Transverse colon (tissue), 4 donors: ENCODE results near the gene RASSF4. TPM values are rescaled to one million over a fixed set of nuclear protein-coding genes. Genes with fewer than 3 reads are reported as not detected.

Experiments used
- DNase-seq: peaks from one replicate; pipeline ENCODE4 v3.0.0-alpha.2; 2019
- H3K27ac ChIP-seq, 4 donors: fragments of 200-600 bp; sonication (generic); 2 replicates each; pipeline ENCODE4 v1.5.1; 2016 to 2018; ENCODE audit warnings: inconsistent platforms in 4 of 4
- H3K27me3 ChIP-seq: fragments of 200-600 bp; sonication (generic); 2 replicates; pipeline ENCODE4 v1.5.1; 2017; ENCODE audit warnings: inconsistent platforms
- H3K36me3 ChIP-seq, 4 donors: fragments of 200-600 bp; sonication (generic); 2 replicates each; pipeline ENCODE4 v1.5.1; 2017 to 2019; ENCODE audit warnings: inconsistent platforms in 4 of 4
- H3K4me1 ChIP-seq, 4 donors: fragments of 200-600 bp; sonication (generic); 2 replicates each; pipeline ENCODE4 v1.5.1; 2017 to 2020; ENCODE audit warnings: inconsistent platforms in 4 of 4
- H3K4me3 ChIP-seq, 4 donors: fragments of 200-600 bp; sonication (generic); 1 replicate in 1 of 4; 2 replicates in 3 of 4; pipeline versions ENCODE4 v1.5.1 to v1.6.1; 2017 to 2019; ENCODE audit warnings: inconsistent platforms in 4 of 4
- H3K9me3 ChIP-seq, 2 donors: fragments of 200-600 bp; sonication (generic); 2 replicates each; pipeline ENCODE4 v1.5.1; 2017 to 2019; ENCODE audit warnings: inconsistent platforms in 2 of 2
- CTCF ChIP-seq, 5 experiments: fragments of 200-600 bp in 3 of 5; fragments of 450-650 bp in 2 of 5; sonication (generic) in 3 of 5; IDR thresholded peaks; 1 replicate in 2 of 5; 2 replicates in 3 of 5; pipeline ENCODE4 v1.5.1; 2016 to 2017; ENCODE audit warnings: antibody characterized with exemption in 5 of 5, inconsistent platforms in 3 of 5, mild to moderate bottlenecking in 2 of 5, moderate library complexity in 1 of 5
- EP300 ChIP-seq: sonication (generic); formaldehyde crosslinking; IDR thresholded peaks from one replicate; pipeline ENCODE4 v1.6.1; 2017; ENCODE audit warnings: antibody characterized with exemption, low read depth
- POLR2A ChIP-seq: fragments of 450-650 bp; IDR thresholded peaks from one replicate; pipeline ENCODE4 v1.6.1; 2016; ENCODE audit warnings: antibody characterized with exemption, mild to moderate bottlenecking, moderate library complexity
- POLR2AphosphoS5 ChIP-seq, 3 donors: sonication (generic); formaldehyde crosslinking; IDR thresholded peaks; one replicate each; pipeline ENCODE4 v1.6.1; 2016; ENCODE audit warnings: antibody characterized with exemption in 3 of 3
- WGBS, 2 donors: methylation state at CpG; one replicate each; pipeline ENCODE4 v1.1.5; 2018; ENCODE audit warnings: low coverage in 1 of 2; 5-methylcytosine and 5-hydroxymethylcytosine counted together
- in situ Hi-C, 4 donors: fragments of 200-750 bp; cut with MboI; loops; one replicate each; pipeline versions ENCODE4 v1.15.0 to v1.15.1; 2017; ENCODE audit warnings: low sequenced_read_pairs in 3 of 4, low pct_ligation_motif_present in 1 of 4, low pct_unique_long_range_greater_than_20kb in 1 of 4
- intact Hi-C: fragments of 100-400 bp; cut with DNase I; formaldehyde crosslinking; loops from one replicate; pipeline ENCODE4 v1.15.1; 2023; ENCODE audit warnings: low total_unique reads
- total RNA-seq, 4 donors: library from RNA; depleted of rRNA; stranded (reverse); fragments of >200 nt; gene quantifications; one replicate each; pipeline ENCODE4 v1.1.0, GENCODE V29; 2016

Gene RASSF4
- total RNA-seq, 4 donors from 2014 or later: 26.8 to 37.8 (median 27.5) TPM

- Histone ChIP-seq H3K27ac (peak overlapping the region in 1 of 4 donors; percentile 22), H3K4me1 (peaks cover 33 to 44% (median 37%) of the 10 kb centered on the region in 4 donors), H3K27me3 (no peaks in the 10 kb centered on the region), H3K9me3 (no peaks in the 10 kb centered on the region), H3K36me3 (no peaks in the 10 kb centered on the region), H3K4me3 (no peak overlapping the region)
- 93 to 100% methylated on average over 2 to 13 of the region's 13 CpGs for WGBS, 2 donors
- in situ Hi-C loops: no loop called here
- intact Hi-C loops: no loop called here
- no peak for DNase-seq
- no peak for TF ChIP-seq CTCF (IDR thresholded peaks at IDR 0.05)
- TF ChIP-seq POLR2A: no peak
- TF ChIP-seq POLR2AphosphoS5 (IDR thresholded peaks at IDR 0.05): no peak
- TF ChIP-seq EP300: no peak
These were observed 23.7 kb downstream of the RASSF4 start for GRCh38 chr10:44983066-44983894.

GRCh38 chr10:44983895-44984278, 24.3 kb downstream of the RASSF4 start:
- Histone ChIP-seq H3K36me3 (no peaks in the 10 kb centered on the region), H3K27me3 (no peaks in the 10 kb centered on the region), H3K4me3 (no peak overlapping the region), H3K4me1 (peaks cover 28 to 38% (median 34%) of the 10 kb centered on the region in 4 donors), H3K9me3 (no peaks in the 10 kb centered on the region), H3K27ac (peak overlapping the region in 1 of 4 donors; percentile 22)
- WGBS, 2 donors: 91% methylated on average over 10 of the region's 10 CpGs; no CpG with 5 or more reads in 1 of the 2 donors
- in situ Hi-C loops: no loop called here
- no peak for DNase-seq
- TF ChIP-seq POLR2AphosphoS5 (IDR thresholded peaks at IDR 0.05) (no peak), EP300 (no peak), CTCF (IDR thresholded peaks at IDR 0.05) (no peak), POLR2A (no peak)
- intact Hi-C loops: no loop called here

- in situ Hi-C loops (no loop called here), intact Hi-C loops (no loop called here)
- WGBS, 2 donors: 91% methylated on average over 11 of the region's 15 CpGs; no CpG with 5 or more reads in 1 of the 2 donors
- no peaks in the 10 kb centered on the region for H3K9me3 ChIP-seq
- no peaks in the 10 kb centered on the region for H3K27me3 ChIP-seq
- no peak for DNase-seq
- H3K4me1 ChIP-seq: peaks cover 20 to 30% (median 26%) of the 10 kb centered on the region in 4 donors
- H3K4me3 ChIP-seq: no peak overlapping the region
- peak overlapping the region in 2 of 4 donors; percentile 3 to 22 for H3K27ac ChIP-seq
- H3K36me3 ChIP-seq: no peaks in the 10 kb centered on the region
- TF ChIP-seq POLR2AphosphoS5 (IDR thresholded peaks at IDR 0.05): no peak
- no peak for TF ChIP-seq EP300
- no peak for TF ChIP-seq CTCF (IDR thresholded peaks at IDR 0.05)
- TF ChIP-seq POLR2A: no peak
These were observed 25.1 kb downstream of the RASSF4 start for GRCh38 chr10:44984671-44985101.

GRCh38 chr10:44985175-44985681, 25.6 kb downstream of the RASSF4 start:
- intact Hi-C loops (no loop called here), in situ Hi-C loops (no loop called here)
- no peak for TF ChIP-seq EP300
- TF ChIP-seq POLR2A: no peak
- TF ChIP-seq CTCF (IDR thresholded peaks at IDR 0.05): no peak
- no peak for TF ChIP-seq POLR2AphosphoS5 (IDR thresholded peaks at IDR 0.05)
- no peak for DNase-seq
- WGBS, 2 donors: 77% methylated on average over 9 of the region's 9 CpGs; no CpG with 5 or more reads in 1 of the 2 donors
- Histone ChIP-seq H3K27me3 (no peaks in the 10 kb centered on the region), H3K27ac (peak overlapping the region in 1 of 4 donors; percentile 36), H3K4me1 (peaks cover 16 to 25% (median 22%) of the 10 kb centered on the region in 4 donors), H3K36me3 (no peaks in the 10 kb centered on the region), H3K9me3 (no peaks in the 10 kb centered on the region), H3K4me3 (no peak overlapping the region)
